Measurements from ENCODE around the gene R3HDM2. TPM values are rescaled to one million over a fixed set of nuclear protein-coding genes. Genes with fewer than 3 reads are reported as not detected.
A peak's percentile ranks its signal among the peaks of the same experiment; 100 is the strongest.

The R3HDM2 gene
- total RNA-seq, 2 experiments from 2014 or later = 70.2 to 71.5 TPM

DNA sequence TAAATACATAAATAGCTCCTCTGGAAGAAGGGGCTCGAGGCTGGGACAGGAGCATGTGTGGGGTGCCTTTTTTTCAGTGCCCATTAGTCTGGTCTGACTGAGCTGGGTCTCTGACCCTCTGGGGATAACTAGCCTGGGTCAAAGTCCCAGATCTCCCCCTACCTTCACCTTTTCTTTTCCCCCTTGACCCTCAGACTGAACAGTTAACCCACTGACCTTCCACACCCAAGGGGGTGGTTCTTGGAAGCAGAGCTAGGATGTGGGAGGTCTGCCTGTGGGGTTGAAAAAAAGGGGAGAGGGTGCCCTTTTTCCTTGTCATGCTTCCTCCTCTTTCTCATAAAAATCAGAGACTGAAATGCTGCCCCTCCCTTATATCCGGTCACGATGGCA is 27.8 kb upstream of the R3HDM2 start:
- Mint-ChIP-seq H3K4me1 (peaks cover 57% of the 10 kb centered on the region), H3K27ac (peak overlapping the region; percentile 95), H3K9me3 (no peaks in the 10 kb centered on the region), H3K4me3 (peak overlapping the region; percentile 93), H3K36me3 (ENCODE audit: low read depth) (no peaks in the 10 kb centered on the region), H3K27me3 (peaks cover 23% of the 10 kb centered on the region)
- no peak for DNase-seq
- ChIA-PET POLR2A (interaction anchor here (0.8 to 6.4 kb wide), 14 partner anchors 11 to 989 kb away, joined by 3 to 72 read pairs (median 4); partner anchors contain the start of genes ARHGAP9, DDIT3, NACA and PIP4K2C), CTCF (interaction anchor here (0.6 to 9.8 kb wide), 52 partner anchors 8 to 445 kb away, joined by 3 to 204 read pairs (median 4); partner anchors contain the start of genes ARHGAP9, ARHGEF25, B4GALNT1 and DCTN2)

DNA sequence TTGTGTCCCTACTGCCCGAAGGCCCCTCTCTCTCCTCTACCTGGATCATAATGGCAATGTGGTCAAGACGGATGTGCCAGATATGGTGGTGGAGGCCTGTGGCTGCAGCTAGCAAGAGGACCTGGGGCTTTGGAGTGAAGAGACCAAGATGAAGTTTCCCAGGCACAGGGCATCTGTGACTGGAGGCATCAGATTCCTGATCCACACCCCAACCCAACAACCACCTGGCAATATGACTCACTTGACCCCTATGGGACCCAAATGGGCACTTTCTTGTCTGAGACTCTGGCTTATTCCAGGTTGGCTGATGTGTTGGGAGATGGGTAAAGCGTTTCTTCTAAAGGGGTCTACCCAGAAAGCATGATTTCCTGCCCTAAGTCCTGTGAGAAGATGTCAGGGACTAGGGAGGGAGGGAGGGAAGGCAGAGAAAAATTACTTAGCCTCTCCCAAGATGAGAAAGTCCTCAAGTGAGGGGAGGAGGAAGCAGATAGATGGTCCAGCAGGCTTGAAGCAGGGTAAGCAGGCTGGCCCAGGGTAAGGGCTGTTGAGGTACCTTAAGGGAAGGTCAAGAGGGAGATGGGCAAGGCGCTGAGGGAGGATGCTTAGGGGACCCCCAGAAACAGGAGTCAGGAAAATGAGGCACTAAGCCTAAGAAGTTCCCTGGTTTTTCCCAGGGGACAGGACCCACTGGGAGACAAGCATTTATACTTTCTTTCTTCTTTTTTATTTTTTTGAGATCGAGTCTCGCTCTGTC is 26.1 kb upstream of the R3HDM2 start:
- H3K9me3 Mint-ChIP-seq = no peaks in the 10 kb centered on the region
- H3K27me3 Mint-ChIP-seq = peaks cover 18% of the 10 kb centered on the region
- H3K36me3 Mint-ChIP-seq (ENCODE audit: low read depth) = no peaks in the 10 kb centered on the region
- no peak for DNase-seq
- ChIA-PET POLR2A (no interaction called here), CTCF (interaction anchor here (0.6 to 9.8 kb wide), 8 partner anchors 13 to 214 kb away, joined by 3 to 204 read pairs (median 6); partner anchors contain the start of gene ARHGAP9)
- H3K27ac Mint-ChIP-seq = peak overlapping the region; percentile 52
- H3K4me1 Mint-ChIP-seq = peaks cover 48% of the 10 kb centered on the region
- H3K4me3 Mint-ChIP-seq = no peak overlapping the region

DNA sequence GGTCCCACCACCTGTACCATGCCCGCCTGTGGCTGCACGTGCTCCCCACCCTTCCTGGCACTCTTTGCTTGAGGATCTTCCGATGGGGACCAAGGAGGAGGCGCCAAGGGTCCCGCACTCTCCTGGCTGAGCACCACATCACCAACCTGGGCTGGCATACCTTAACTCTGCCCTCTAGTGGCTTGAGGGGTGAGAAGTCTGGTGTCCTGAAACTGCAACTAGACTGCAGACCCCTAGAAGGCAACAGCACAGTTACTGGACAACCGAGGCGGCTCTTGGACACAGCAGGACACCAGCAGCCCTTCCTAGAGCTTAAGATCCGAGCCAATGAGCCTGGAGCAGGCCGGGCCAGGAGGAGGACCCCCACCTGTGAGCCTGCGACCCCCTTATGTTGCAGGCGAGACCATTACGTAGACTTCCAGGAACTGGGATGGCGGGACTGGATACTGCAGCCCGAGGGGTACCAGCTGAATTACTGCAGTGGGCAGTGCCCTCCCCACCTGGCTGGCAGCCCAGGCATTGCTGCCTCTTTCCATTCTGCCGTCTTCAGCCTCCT is 25.4 kb upstream of the R3HDM2 start:
- Mint-ChIP-seq H3K4me1 (peaks cover 43% of the 10 kb centered on the region), H3K27me3 (peaks cover 12% of the 10 kb centered on the region), H3K27ac (no peak overlapping the region), H3K9me3 (no peaks in the 10 kb centered on the region), H3K4me3 (peak overlapping the region; percentile 52), H3K36me3 (ENCODE audit: low read depth) (no peaks in the 10 kb centered on the region)
- peak; percentile 56 for DNase-seq
- ChIA-PET CTCF (interaction anchor here (0.6 to 7.1 kb wide), 22 partner anchors 14 to 326 kb away, joined by 3 to 106 read pairs (median 4); no protein-coding TSS in a partner anchor), POLR2A (interaction anchor here (1.1 kb wide), 1 partner anchor 22 kb away, joined by 4 read pairs; no protein-coding TSS in a partner anchor)

DNA sequence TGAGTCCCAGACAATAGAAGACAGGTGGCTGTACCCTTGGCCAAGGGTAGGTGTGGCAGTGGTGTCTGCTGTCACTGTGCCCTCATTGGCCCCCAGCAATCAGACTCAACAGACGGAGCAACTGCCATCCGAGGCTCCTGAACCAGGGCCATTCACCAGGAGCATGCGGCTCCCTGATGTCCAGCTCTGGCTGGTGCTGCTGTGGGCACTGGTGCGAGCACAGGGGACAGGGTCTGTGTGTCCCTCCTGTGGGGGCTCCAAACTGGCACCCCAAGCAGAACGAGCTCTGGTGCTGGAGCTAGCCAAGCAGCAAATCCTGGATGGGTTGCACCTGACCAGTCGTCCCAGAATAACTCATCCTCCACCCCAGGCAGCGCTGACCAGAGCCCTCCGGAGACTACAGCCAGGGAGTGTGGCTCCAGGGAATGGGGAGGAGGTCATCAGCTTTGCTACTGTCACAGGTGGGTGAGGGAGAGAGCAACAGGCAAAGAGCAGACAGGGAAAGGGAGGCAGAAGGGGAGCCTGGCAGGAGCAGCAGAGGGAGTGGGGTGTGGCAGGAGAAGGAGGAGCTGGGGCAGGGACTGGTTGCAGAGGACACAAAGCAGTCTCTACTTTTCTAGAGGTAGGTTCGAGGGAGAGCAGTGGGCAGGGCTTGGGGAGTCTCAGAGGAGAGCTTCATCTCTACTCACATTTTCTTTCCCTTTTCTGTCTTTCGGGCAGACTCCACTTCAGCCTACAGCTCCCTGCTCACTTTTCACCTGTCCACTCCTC is 24.7 kb upstream of the R3HDM2 start:
- POLR2A ChIA-PET = interaction anchor here (1.1 kb wide), 2 partner anchors 23 to 64 kb away, joined by 3 to 4 read pairs; partner anchors contain the start of gene DDIT3
- Mint-ChIP-seq H3K36me3 (ENCODE audit: low read depth) (no peaks in the 10 kb centered on the region), H3K4me1 (peaks cover 39% of the 10 kb centered on the region), H3K27me3 (peaks cover 8% of the 10 kb centered on the region), H3K9me3 (no peaks in the 10 kb centered on the region), H3K4me3 (peak overlapping the region; percentile 52), H3K27ac (no peak overlapping the region)
- CTCF ChIA-PET = interaction anchor here (0.5 to 7.1 kb wide), 27 partner anchors 7 to 326 kb away, joined by 3 to 106 read pairs (median 4); no protein-coding TSS in a partner anchor
- DNase-seq = no peak

DNA sequence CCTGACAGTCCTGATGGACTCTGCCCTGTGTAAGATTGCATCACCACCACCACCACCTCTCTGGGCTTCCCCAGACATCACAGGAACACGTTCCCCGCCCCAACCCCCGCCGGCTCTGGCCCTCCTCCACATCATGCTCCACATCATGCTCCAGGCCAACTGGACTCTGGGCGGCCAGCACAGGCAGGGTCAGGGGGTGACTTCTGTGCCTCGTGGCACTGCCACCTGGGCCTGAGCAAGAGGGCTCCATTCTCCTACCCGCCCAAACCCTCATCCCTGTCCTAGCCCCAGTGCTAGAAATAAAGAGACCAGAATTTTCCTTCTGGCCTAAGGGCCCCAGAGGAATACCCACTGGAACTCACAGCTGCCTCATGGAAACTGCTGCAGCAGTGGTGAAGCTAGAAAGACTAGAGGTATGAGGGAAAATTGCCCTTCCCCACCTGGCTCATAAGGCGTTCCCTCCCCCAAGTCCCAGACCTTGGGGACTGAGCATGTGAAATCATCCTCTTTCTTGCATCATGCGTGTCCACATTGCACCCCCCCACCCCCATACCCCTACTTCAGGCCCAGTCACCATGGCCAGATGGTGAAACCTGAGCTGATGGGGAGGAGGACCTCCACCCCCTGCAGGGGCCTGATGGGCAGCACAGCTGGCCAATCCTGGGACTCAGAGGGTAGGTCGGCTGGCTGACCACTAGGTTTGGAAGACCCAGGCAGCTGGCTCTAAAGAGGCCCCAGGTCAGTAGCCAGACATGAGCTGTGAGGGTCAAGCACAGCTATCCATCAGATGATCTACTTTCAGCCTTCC is 23.9 kb upstream of the R3HDM2 start, which contains the start of gene INHBE:
TSS of gene INHBE (plus strand) at position 742 of the 808 bp plus-strand sequence. CDS start 230 bp downstream, outside the sequence.
- no peak within 1 kb of the TSS for H3K27ac Mint-ChIP-seq
- CTCF ChIA-PET = interaction anchor here (0.5 to 7.1 kb wide), 18 partner anchors 8 to 325 kb away, joined by 3 to 106 read pairs (median 4); partner anchors contain the start of gene INHBC
- peaks cover 34% of the 10 kb centered on the region for H3K4me1 Mint-ChIP-seq

DNA sequence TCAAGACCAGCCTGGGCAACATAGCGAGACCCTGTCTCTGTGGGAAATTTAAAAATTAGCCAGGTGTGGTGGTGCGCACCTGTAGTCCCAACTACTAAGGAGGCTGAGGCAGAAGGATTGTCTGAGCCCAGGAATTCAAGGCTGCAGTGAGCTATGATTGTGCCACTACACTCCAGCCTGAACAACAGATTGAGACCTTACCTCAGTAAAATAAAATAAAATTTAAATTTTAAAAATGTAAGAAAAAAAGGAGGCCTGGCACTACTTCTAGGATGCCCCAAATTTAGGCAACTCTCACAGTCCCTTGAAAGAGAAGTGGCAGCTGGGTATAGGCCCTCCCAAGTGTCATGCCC is 23.3 kb upstream of the R3HDM2 start:
- DNase-seq = no peak
- ChIA-PET POLR2A (no interaction called here), CTCF (interaction anchor here (0.6 to 7.1 kb wide), 8 partner anchors 9 to 436 kb away, joined by 3 to 106 read pairs (median 11); partner anchors contain the start of gene INHBC)
- Mint-ChIP-seq H3K4me3 (no peak overlapping the region), H3K27me3 (peaks cover 2% of the 10 kb centered on the region), H3K36me3 (ENCODE audit: low read depth) (no peaks in the 10 kb centered on the region), H3K4me1 (peaks cover 29% of the 10 kb centered on the region), H3K27ac (no peak overlapping the region), H3K9me3 (no peaks in the 10 kb centered on the region)

More for the DNA sequence above, 23.9 kb upstream of the R3HDM2 start, which contains the start of gene INHBE:
- no peak for DNase-seq
- peaks cover 3% of the 10 kb centered on the region for H3K27me3 Mint-ChIP-seq
- no peaks in the 10 kb centered on the region for H3K36me3 Mint-ChIP-seq (ENCODE audit: low read depth)
- H3K9me3 Mint-ChIP-seq = no peaks in the 10 kb centered on the region
- POLR2A ChIA-PET = interaction anchor here (1.1 kb wide), 1 partner anchor 65 kb away, joined by 3 read pairs; the partner anchor contains the start of gene DDIT3
- peak within 1 kb of the TSS; percentile 52 for H3K4me3 Mint-ChIP-seq

DNA sequence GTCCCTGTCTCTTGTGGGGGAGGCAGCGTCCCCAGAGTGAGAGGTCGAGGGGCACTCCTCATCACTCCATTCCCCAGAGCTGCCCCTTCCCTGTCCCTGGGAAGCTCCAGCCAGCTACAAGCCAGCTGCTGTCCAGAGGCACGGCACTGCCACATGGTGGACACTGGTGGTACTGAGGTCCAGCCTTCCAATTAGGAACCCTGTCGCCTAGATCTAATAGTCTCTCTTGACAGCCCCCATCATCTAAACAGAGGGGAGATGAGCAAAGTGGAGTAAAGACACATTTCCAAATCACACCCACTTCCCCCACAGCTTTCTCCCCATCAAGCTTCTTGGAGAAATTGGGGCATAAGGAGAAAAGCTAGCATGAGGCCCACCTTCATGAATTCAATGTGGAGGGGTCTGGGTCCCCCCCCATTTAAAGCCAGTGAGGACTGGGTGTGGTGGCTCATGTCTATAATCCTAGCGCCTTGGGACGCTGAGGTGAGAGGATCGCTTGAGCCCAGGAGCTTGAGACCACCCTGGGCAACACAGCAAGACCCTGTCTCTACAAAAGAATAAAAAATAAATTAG is 22.2 kb upstream of the R3HDM2 start:
- CTCF ChIA-PET = interaction anchor here (0.6 to 7.1 kb wide), 33 partner anchors 10 to 239 kb away, joined by 3 to 106 read pairs (median 4); partner anchors contain the start of genes DCTN2, INHBC and SHMT2
- DNase-seq = peak; percentile 62
- Mint-ChIP-seq H3K4me3 (no peak overlapping the region), H3K36me3 (ENCODE audit: low read depth) (no peaks in the 10 kb centered on the region), H3K27ac (no peak overlapping the region), H3K27me3 (peaks cover 2% of the 10 kb centered on the region), H3K9me3 (no peaks in the 10 kb centered on the region), H3K4me1 (peaks cover 20% of the 10 kb centered on the region)
- POLR2A ChIA-PET = interaction anchor here (1.4 to 1.5 kb wide), 2 partner anchors 23 to 145 kb away, joined by 6 to 7 read pairs; no protein-coding TSS in a partner anchor

DNA sequence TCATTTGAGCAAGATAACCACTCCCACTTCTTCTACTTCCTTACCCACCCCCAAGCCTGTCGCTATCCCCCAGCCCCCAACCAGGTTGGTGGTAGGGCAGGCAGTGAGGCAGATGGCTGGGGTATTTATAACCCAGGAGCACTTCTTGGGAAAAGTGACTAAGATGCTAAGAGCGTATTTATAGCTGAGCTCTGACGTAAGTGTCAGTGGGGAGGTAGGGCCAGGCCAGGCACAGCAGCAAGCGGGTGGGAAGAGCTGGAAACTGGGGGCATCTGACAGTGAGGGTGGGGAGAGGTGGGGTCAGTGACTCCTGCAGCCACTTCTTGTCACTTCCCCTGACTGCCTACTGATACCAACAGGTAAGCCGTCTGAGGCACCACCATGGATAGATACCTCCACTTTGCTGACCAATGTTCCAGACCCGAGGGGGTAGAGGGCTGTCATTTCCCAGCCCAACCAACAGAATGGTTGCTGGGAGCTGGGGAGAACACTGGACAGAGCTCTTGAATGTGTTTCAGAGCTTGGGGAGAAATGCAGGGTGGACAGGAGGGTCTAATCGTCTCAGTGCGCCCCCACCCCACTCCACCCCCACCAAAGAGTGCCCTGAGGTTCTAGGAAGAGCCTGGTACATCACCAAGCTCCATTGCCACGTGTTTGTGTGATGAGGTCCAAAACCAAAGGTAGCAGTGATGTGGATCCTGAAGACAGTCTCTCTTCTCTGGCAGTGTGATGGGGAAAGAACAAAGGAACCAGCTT is 21.5 kb upstream of the R3HDM2 start:
- DNase-seq = no peak
- H3K4me3 Mint-ChIP-seq = no peak overlapping the region
- H3K27ac Mint-ChIP-seq = no peak overlapping the region
- ChIA-PET CTCF (interaction anchor here (0.6 to 7.1 kb wide), 37 partner anchors 10 to 239 kb away, joined by 3 to 106 read pairs (median 4); partner anchors contain the start of genes DCTN2, INHBC and SHMT2), POLR2A (interaction anchor here (1.4 to 1.5 kb wide), 2 partner anchors 22 to 144 kb away, joined by 6 to 7 read pairs; no protein-coding TSS in a partner anchor)
- H3K4me1 Mint-ChIP-seq = peaks cover 18% of the 10 kb centered on the region
- no peaks in the 10 kb centered on the region for H3K36me3 Mint-ChIP-seq (ENCODE audit: low read depth)
- H3K9me3 Mint-ChIP-seq = no peaks in the 10 kb centered on the region
- peaks cover 2% of the 10 kb centered on the region for H3K27me3 Mint-ChIP-seq

DNA sequence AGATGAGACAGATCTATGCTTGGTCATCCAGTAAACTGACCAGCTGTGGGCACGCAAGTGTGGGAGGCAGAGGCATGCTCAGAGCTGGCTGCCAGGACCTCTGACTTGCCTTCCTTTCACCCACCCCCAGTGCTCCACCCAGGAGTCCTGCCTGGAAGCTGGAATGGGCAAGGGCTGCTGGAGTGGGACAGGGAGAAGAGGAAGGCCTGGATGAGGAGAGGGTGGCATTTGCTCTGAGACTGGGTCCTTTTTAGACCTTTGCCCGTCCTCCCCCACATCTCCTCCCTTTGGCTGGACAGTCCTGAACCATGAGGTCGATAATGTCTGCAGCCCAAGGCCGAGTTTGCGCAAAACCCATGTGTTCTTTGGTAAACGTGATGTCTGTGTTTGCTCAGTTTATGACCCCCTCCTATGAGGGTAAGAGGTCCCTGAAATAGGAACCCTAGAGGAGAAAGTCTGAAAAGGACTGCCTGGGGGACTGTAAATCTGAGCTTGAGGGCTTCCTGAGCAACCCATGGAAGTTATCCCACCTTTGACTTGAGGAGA is 20.5 kb upstream of the R3HDM2 start:
- H3K27me3 Mint-ChIP-seq = peaks cover 2% of the 10 kb centered on the region

DNA sequence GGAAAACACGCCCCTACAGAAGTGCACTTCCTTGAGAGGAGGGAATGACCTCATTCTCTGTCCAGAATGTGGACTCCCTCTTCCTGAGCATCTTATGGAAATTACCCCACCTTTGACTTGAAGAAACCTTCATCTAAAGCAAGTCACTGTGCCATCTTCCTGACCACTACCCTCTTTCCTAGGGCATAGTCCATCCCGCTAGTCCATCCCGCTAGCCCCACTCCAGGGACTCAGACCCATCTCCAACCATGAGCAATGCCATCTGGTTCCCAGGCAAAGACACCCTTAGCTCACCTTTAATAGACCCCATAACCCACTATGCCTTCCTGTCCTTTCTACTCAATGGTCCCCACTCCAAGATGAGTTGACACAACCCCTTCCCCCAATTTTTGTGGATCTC is 19.2 kb upstream of the R3HDM2 start:
- peaks cover 9% of the 10 kb centered on the region for H3K4me1 Mint-ChIP-seq
- H3K4me3 Mint-ChIP-seq = no peak overlapping the region
- ChIA-PET POLR2A (no interaction called here), CTCF (interaction anchor here (0.6 to 7.1 kb wide), 3 partner anchors 9 to 141 kb away, joined by 3 to 106 read pairs (median 12); partner anchors contain the start of gene GLI1)
- H3K36me3 Mint-ChIP-seq (ENCODE audit: low read depth) = no peaks in the 10 kb centered on the region
- no peak for DNase-seq
- H3K27ac Mint-ChIP-seq = no peak overlapping the region
- no peaks in the 10 kb centered on the region for H3K9me3 Mint-ChIP-seq
- H3K27me3 Mint-ChIP-seq = peaks cover 2% of the 10 kb centered on the region

More for the DNA sequence above, 20.5 kb upstream of the R3HDM2 start:
- Mint-ChIP-seq H3K36me3 (ENCODE audit: low read depth) (no peaks in the 10 kb centered on the region), H3K27ac (no peak overlapping the region), H3K9me3 (no peaks in the 10 kb centered on the region), H3K4me3 (no peak overlapping the region), H3K4me1 (peaks cover 16% of the 10 kb centered on the region)
- ChIA-PET POLR2A (no interaction called here), CTCF (interaction anchor here (1.0 to 7.1 kb wide), 10 partner anchors 8 to 209 kb away, joined by 3 to 106 read pairs (median 13); partner anchors contain the start of gene GLI1)
- no peak for DNase-seq
